HL-60 (cell line): ENCODE measurements around the gene CDKN2B-AS1.

ENCODE experiments used
- DNase-seq, 2 experiments: peaks; one replicate each; pipeline ENCODE4 v3.0.0-alpha.2; 2010 to 2020; ENCODE audit warnings: low read depth in 1 of 2, low spot score in 1 of 2
- H3K27ac ChIP-seq: fragments of 250-450 bp; sonication (Bioruptor Pico); replicated peaks from 2 replicates; pipeline ENCODE4 v1.5.1; 2020; ENCODE audit warnings: mild to moderate bottlenecking, moderate library complexity
- H3K27me3 ChIP-seq: fragments of 250-450 bp; sonication (Bioruptor Pico); 2 replicates; pipeline ENCODE4 v1.5.1; 2021; ENCODE audit warnings: mild to moderate bottlenecking, moderate library complexity; ENCODE audit not compliant: insufficient read depth, poor library complexity, severe bottlenecking
- H3K4me3 ChIP-seq: replicated peaks from 2 replicates; pipeline ENCODE4 v1.5.1; 2011; ENCODE audit warnings: mild to moderate bottlenecking, control low read depth, low read length; ENCODE audit not compliant: insufficient read depth
- GABPA ChIP-seq: IDR thresholded peaks from 2 replicates; pipeline ENCODE4 v1.6.1; 2012; ENCODE audit warnings: low read depth
- POLR2AphosphoS5 ChIP-seq: IDR thresholded peaks from 2 replicates; pipeline ENCODE4 v1.6.1; 2012; ENCODE audit warnings: low read depth
- SPI1 ChIP-seq: IDR thresholded peaks from 2 replicates; pipeline ENCODE4 v1.6.1; 2012; ENCODE audit warnings: low read depth, mild to moderate bottlenecking, borderline replicate concordance
- TF ChIP-seq, protein P1 (sequence below): IDR thresholded peaks from 2 replicates; pipeline ENCODE4 v1.6.1; 2012; ENCODE audit warnings: low read depth; ENCODE audit not compliant: insufficient replicate concordance
- TF ChIP-seq, protein P2 (sequence below): IDR thresholded peaks from one replicate; pipeline ENCODE4 v1.5.1; 2011; ENCODE audit warnings: low read length, control low read depth, inconsistent platforms; ENCODE audit not compliant: insufficient read depth

Gene CDKN2B-AS1

DNA sequence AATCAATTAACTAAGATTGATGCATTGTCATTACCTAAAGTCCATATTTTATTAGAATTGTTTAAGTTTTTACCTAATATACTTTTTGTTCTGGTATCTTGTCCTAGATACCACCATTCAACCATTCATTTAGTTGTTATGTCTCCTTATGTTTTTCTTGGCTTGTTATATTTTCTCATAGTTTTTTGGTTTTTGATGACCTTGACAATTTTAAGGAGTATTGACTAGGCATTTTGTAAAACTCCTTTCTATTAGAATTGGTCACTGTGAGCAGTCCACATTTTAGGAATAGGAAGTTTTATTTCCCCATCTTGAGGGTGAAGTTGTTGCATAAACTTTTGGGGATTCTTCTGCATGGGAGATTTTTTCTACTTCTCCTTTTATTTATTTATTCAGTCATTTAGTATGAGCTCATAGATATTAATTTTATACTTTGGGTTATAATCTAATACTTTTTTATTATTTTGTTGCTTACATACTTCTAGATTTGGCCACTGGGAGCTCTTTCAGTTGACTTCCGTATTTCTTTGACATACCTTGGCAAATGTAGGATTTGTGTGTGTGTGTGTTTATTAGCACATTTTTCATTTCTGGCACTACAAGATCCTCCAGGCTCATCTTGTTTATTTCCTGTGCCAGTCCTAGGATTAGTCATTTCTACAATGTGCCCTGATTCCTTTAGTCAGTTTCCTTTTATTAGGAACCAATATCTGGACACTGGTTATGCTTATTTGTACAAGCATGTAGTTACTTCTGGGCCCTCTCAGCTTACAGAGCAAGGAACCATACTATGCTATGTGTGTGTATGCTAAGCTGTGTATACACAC lies 149.4 kb downstream of the CDKN2B-AS1 start:
- Histone ChIP-seq H3K4me3 (no peak overlapping the region), H3K27me3 (no peaks in the 10 kb centered on the region), H3K27ac (no peak overlapping the region)
- no peak for DNase-seq
- TF ChIP-seq, protein P1, sequence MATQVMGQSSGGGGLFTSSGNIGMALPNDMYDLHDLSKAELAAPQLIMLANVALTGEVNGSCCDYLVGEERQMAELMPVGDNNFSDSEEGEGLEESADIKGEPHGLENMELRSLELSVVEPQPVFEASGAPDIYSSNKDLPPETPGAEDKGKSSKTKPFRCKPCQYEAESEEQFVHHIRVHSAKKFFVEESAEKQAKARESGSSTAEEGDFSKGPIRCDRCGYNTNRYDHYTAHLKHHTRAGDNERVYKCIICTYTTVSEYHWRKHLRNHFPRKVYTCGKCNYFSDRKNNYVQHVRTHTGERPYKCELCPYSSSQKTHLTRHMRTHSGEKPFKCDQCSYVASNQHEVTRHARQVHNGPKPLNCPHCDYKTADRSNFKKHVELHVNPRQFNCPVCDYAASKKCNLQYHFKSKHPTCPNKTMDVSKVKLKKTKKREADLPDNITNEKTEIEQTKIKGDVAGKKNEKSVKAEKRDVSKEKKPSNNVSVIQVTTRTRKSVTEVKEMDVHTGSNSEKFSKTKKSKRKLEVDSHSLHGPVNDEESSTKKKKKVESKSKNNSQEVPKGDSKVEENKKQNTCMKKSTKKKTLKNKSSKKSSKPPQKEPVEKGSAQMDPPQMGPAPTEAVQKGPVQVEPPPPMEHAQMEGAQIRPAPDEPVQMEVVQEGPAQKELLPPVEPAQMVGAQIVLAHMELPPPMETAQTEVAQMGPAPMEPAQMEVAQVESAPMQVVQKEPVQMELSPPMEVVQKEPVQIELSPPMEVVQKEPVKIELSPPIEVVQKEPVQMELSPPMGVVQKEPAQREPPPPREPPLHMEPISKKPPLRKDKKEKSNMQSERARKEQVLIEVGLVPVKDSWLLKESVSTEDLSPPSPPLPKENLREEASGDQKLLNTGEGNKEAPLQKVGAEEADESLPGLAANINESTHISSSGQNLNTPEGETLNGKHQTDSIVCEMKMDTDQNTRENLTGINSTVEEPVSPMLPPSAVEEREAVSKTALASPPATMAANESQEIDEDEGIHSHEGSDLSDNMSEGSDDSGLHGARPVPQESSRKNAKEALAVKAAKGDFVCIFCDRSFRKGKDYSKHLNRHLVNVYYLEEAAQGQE = no peak
- no peak for TF ChIP-seq POLR2AphosphoS5
- no peak for TF ChIP-seq SPI1
- TF ChIP-seq, protein P2, sequence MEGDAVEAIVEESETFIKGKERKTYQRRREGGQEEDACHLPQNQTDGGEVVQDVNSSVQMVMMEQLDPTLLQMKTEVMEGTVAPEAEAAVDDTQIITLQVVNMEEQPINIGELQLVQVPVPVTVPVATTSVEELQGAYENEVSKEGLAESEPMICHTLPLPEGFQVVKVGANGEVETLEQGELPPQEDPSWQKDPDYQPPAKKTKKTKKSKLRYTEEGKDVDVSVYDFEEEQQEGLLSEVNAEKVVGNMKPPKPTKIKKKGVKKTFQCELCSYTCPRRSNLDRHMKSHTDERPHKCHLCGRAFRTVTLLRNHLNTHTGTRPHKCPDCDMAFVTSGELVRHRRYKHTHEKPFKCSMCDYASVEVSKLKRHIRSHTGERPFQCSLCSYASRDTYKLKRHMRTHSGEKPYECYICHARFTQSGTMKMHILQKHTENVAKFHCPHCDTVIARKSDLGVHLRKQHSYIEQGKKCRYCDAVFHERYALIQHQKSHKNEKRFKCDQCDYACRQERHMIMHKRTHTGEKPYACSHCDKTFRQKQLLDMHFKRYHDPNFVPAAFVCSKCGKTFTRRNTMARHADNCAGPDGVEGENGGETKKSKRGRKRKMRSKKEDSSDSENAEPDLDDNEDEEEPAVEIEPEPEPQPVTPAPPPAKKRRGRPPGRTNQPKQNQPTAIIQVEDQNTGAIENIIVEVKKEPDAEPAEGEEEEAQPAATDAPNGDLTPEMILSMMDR = no peak
- TF ChIP-seq GABPA = no peak

DNA sequence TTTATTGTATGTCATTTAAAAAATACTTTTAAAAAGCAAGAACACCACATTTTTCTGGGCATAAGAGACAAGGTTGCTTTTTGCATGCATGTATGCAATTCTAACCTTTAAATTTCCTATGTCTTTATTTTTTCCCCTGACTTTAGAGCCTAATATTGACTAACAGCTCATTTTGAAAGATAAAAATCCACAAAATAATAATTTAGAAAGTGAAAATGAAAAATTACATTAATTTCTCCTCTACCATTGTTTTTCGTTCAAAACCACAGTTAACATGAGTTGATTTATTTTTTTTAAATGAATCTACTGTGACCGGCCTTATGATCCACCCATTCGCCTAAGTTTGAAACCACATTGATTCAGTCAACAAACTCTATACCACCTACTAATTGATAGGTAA lies 152.0 kb downstream of the CDKN2B-AS1 start:
- no peak overlapping the region for H3K4me3 ChIP-seq
- TF ChIP-seq SPI1 = no peak
- TF ChIP-seq POLR2AphosphoS5 = no peak
- TF ChIP-seq GABPA = no peak
- TF ChIP-seq, protein P2 = no peak
- TF ChIP-seq, protein P1 = no peak
- H3K27me3 ChIP-seq = no peaks in the 10 kb centered on the region
- no peak for DNase-seq
- no peak overlapping the region for H3K27ac ChIP-seq

DNA sequence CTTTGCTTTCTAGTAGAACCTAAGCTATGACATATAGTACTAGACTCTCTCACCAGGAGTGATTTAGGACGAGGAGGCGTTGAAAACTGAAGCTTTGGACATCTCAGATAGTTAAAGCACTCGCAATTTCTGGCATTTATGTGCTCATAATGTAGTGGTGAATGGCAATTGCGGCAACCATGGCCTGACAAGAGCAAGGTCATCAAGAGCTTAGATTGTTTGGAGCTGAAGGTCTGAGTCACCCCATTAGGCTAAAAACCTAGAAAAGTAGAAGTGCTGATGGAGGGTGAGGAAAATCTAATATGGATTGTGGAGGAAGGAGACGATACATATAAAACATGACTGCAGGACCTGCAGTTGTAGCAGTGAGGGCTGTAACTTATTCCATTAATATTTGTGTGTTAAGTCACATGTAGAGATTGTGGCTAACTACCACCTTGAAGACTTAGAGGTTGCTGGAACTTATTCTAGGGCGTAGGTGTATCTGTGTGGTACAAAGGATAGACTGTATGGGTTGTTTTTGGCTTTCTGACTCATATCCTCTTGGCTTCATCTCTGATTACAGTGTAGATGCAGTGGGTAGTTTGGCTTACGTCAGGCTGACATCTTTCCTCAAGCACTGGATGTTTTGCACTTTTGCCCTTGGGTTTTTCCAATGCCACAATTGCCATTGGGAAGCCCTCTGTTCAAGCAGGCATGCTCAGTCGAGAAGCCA lies 153.4 kb downstream of the CDKN2B-AS1 start:
- Histone ChIP-seq H3K27me3 (no peaks in the 10 kb centered on the region), H3K4me3 (no peak overlapping the region), H3K27ac (no peak overlapping the region)
- TF ChIP-seq, protein P2 = no peak
- TF ChIP-seq, protein P1 = no peak
- TF ChIP-seq SPI1 (no peak), POLR2AphosphoS5 (no peak), GABPA (no peak)
- DNase-seq = no peak
